GM19468 (cell line): Measurements from ENCODE around the gene CWC27.
A peak's percentile ranks its signal among the peaks of the same experiment; 100 is the strongest.

Experiments used
- ATAC-seq: cut with Tn5 transposase; IDR thresholded peaks from one replicate; pipeline ENCODE4 v1.9.1; 2021; ENCODE audit warnings: mild to moderate bottlenecking, moderate library complexity, moderate number of reproducible peaks; ENCODE audit not compliant: unreplicated experiment; ENCODE audit errors: extremely low read depth

The CWC27 gene

DNA sequence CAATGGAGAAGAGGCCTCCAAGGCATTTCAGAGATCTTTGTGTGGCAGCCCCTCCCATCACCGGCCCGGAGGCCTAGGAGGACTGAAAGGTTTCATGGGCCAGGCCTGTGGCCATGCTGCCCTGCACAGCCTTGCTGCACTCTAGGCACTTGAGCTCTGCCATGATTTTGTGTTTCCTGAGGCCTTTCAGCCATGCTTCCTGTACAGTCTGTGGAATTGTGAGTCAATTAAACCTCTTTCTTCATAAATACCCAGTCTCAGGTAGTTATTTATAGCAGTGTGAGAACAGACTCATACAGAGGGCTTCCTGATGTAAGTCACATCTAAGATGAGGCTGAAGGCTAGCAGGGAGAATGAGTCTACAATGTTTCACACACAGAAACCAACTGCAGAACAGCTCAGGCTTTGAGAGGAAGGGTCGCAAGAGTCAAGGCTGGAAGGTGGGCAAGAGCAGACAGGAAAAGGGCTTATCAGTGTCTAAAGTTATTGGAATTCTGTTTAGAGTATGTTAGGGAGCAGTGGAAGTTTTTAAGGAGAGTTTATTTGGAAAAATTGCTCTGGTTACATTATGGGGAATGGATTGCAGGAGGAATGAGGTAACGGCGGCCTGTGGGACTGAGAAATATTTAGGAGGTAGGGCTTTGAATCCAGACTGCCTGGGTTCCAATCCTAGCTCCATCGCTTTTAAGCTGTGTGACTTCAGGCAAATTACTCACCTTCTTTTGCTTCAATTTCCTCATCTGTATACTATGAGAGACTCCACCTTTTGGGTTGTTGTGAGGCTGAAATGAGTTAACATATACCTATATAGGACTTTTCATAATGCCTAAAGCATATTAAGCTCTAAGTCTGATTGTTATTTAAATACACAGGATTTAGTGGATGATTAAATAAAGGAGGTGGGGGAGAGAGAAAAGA lies 291.2 kb downstream of the CWC27 start:
- ATAC-seq = no peak

DNA sequence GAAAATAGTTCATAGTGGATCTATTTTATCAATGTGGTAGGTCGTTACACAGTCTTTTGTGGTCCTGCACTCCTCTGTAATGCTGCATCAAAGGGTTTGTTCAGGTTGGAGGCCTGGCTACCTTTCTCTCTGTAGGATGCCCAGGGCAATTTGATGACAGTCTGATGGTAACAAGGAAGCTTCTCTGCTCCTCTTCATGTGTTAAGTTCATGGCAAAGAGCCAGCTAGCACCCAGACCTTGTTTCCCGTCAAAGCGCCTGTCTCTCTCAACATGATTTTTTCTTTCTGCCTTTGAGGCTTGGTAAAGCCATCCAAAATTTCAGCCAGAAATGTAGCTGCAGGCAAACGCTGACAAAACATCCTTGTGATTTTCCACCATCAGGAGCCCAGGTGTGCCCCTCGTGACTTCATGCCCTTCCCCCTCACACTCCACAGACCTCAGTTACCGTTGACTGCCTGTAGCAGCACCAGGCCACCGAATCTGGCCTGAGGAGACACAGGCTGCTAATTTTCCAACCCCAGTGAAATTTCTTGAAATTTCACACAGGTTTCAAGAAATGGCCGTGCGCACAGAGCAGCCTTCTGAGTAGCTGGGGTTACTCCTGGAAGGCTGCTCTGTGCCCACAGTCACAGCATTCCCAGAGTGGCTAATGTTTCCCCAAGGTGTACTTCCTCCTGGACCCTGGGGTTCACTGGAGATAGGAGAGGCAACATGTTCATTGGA lies 292.7 kb downstream of the CWC27 start:
- ATAC-seq = peak; percentile 45

DNA sequence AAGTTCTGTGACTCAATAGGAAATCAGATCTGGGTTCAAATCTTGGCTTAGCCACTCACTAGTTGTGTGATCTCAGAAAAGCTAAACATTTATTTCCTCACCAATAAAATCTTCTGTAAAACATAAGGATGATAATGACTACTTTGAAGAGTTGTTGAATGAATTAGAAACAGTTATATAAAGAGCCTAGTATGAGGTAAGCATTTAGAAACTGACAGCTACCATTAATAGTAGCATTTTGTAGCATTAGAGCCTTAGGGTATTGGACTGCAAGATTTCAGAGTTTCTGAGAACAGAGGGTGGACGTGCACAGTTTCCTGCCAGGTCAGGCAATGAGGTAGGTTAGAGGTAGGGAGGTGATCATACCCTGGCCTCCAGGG lies 293.2 kb downstream of the CWC27 start:
- ATAC-seq = no peak

DNA sequence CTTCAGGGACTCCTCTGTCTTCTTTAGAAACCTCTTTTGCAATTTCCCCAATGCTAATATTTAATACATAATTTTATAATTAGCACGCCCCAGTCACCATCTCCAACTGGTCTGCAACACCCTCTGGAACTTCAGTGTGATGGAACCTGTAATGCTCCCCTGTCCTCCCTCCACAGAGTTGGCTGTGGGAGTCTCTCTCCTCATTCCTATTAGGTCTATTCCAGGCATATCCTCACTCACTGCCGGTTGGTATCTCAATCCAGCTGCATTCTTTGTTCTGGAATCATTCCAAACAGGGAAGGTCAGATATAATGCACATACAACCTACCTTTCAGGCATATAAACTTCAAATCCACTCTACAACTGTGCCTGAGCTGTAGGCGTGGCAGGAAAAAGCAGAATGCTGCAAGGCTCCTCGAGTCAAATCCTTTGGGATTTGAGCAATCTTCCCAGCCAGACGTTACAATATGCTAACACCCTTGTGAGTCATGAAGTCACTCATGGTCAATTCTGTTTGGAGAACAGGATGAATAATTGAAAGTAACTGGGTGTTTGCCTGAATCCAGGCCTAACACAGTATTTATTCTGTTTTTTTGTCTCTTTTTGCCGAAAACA lies 293.8 kb downstream of the CWC27 start:
- no peak for ATAC-seq

DNA sequence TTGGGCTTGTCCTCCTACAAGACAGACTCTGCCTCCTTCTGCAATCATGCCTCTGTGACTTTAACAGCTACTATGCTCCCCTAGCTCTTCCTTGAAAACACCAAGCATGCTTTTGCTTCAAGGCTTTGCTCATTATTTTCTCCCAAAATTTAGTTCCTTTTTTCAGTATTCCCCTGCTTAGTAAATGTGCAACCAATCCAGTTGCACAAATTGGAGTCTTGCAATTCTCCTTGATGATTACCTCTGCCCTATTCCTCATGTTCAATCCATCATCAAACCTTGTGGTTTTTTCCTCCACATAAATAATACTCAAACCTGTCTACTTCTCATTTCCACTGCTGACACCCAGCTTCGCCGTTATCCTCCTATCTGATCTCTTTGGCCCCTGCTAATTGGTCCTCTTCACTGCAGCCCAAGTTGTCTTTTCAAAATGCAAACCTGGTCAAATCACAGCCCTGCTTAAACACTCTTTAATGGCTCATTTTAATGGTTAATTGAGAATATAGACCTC lies 296.3 kb downstream of the CWC27 start:
- no peak for ATAC-seq

DNA sequence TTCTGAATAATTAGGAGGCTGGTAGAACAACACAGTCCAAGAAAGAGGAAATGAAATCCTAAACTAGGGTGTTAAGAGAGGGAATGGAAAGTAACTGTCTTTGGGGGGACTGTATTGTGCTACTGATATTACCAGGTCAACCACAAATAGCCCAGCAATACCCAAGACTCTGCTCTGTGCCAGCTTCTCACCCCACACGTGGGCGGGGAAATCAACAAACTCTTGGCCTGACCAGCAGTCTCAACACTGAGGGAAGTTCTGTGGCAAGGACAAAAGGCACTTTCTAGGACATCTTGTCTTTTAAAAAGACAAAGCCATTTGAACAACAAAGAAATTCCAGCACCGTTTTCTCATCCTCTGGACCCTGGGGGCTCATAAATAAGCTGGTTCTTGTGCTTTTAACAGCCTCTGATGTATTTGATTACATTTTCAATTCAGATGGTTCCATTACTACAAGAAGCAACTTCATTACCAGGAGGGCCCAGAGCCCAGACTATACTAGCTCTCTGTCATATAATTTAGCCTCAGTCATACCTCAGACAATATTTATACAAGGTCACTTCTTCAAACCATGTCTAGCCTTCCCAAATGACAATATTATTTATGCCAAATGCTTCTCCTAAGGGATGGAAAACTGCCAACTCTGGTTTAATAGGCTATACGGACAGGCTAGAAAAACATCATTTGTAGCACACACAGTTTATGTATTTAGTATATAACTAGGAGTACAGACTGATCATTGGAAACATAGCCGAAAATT lies 297.8 kb downstream of the CWC27 start:
- peak; percentile 74 for ATAC-seq

DNA sequence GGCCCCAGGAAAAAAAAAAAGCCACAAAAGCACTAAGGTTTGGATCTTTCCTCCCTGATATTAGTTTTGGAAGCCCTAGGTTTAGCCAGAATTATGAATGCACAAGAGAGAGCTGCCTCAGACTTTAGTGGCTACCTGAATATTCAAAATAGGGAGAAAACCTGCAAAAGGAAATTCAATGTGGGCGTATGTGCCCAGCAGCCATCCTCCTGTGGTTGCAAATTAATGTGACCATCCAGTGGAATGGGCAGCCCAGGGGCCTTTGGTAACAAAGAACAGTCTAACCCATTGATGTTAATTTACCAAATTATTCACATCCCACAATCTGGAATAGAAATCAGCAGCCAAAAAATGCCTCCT lies 298.4 kb downstream of the CWC27 start:
- ATAC-seq = no peak
